Upper lobe of right lung (tissue), 1 donor: ENCODE data around the gene FIGNL2. TPM values are rescaled to one million over a fixed set of nuclear protein-coding genes. Genes with fewer than 3 reads are reported as not detected.
"Not testable (repeated sequence)": the region's sequence is repeated elsewhere in the genome, so short reads cannot be mapped to it uniquely, and the experiment has no call there.

ENCODE experiments used
- ATAC-seq: fragments of 200-7000 bp; cut with Tn5 transposase; one replicate; pipeline ENCODE4 v1.9.1; 2020; ENCODE audit warnings: mild to moderate bottlenecking, moderate library complexity
- DNase-seq: peaks from one replicate; pipeline ENCODE4 v3.0.0-alpha.2; 2020
- H3K27ac ChIP-seq: fragments of 200-600 bp; one replicate; pipeline ENCODE4 v1.8.0; 2022
- H3K27me3 ChIP-seq: fragments of 200-600 bp; one replicate; pipeline ENCODE4 v1.8.0; 2022; ENCODE audit warnings: mild to moderate bottlenecking
- H3K36me3 ChIP-seq: fragments of 200-600 bp; one replicate; pipeline ENCODE4 v1.8.0; 2022
- H3K4me1 ChIP-seq: fragments of 200-600 bp; one replicate; pipeline ENCODE4 v1.8.0; 2022
- H3K4me3 ChIP-seq: fragments of 200-600 bp; one replicate; pipeline ENCODE4 v1.8.0; 2022; ENCODE audit warnings: mild to moderate bottlenecking
- H3K9me3 ChIP-seq: fragments of 200-600 bp; one replicate; pipeline ENCODE4 v1.8.0; 2022
- CTCF ChIP-seq: fragments of 200-600 bp; IDR thresholded peaks from one replicate; pipeline ENCODE4 v1.8.0; 2022; ENCODE audit warnings: antibody characterized with exemption
- intact Hi-C: fragments of 100-400 bp; cut with DNase I; formaldehyde crosslinking; loops from one replicate; pipeline ENCODE4 v1.11.0; 2022
- total RNA-seq: library from RNA; stranded (reverse); fragmentation: NEBNext Ultra II Directional; extraction: Animal tissue kit (Norgen Biotek cat#: 25700); gene quantifications from one replicate; pipeline ENCODE4 v1.2.1, GENCODE V29; 2021
- donor health status: DM: no; HTN: yes; CAD: no; lungs with severe emphysema.

FIGNL2 gene
- total RNA-seq, 1 donor from 2014 or later, result 1.5 TPM

GRCh38 chr12:51887476-51888315 is 39.2 kb upstream of the FIGNL2 start, which contains the start of gene ANKRD33:
TSS of gene ANKRD33 (plus strand) at chr12:51888103. CDS start at chr12:51888187, 84 bp downstream.
- no peaks in the 10 kb centered on the region for H3K36me3 ChIP-seq
- H3K27ac ChIP-seq, result no peak within 1 kb of the TSS
- H3K4me1 ChIP-seq, result peaks cover 11% of the 10 kb centered on the region
- H3K27me3 ChIP-seq, result peaks cover 4% of the 10 kb centered on the region
- intact Hi-C loops, result no loop called here
- TF ChIP-seq CTCF, result no peak
- no peaks in the 10 kb centered on the region for H3K9me3 ChIP-seq
- H3K4me3 ChIP-seq, result no peak within 1 kb of the TSS
- ATAC-seq (peak; percentile 41), DNase-seq (peak; percentile 79)

GRCh38 chr12:51886021-51886710 is 37.6 kb upstream of the FIGNL2 start:
- TF ChIP-seq CTCF, result no peak
- ATAC-seq (peak; percentile 92), DNase-seq (peak; percentile 64)
- H3K9me3 ChIP-seq, result no peaks in the 10 kb centered on the region
- no peak overlapping the region for H3K27ac ChIP-seq
- no peaks in the 10 kb centered on the region for H3K36me3 ChIP-seq
- H3K4me1 ChIP-seq, result peaks cover 11% of the 10 kb centered on the region
- H3K4me3 ChIP-seq, result no peak overlapping the region
- peaks cover 4% of the 10 kb centered on the region for H3K27me3 ChIP-seq
- intact Hi-C loops, result no loop called here

- H3K9me3 ChIP-seq, H3K27me3 ChIP-seq, H3K4me3 ChIP-seq, ATAC-seq, H3K36me3 ChIP-seq, intact Hi-C loops: not testable (repeated sequence)
- peak overlapping the region; percentile 30 for H3K27ac ChIP-seq
- DNase-seq, result peak; percentile 16
- H3K4me1 ChIP-seq, result peaks cover 11% of the 10 kb centered on the region
Observed at GRCh38 chr12:51885294-51886020, 36.9 kb upstream of the FIGNL2 start.

DNA sequence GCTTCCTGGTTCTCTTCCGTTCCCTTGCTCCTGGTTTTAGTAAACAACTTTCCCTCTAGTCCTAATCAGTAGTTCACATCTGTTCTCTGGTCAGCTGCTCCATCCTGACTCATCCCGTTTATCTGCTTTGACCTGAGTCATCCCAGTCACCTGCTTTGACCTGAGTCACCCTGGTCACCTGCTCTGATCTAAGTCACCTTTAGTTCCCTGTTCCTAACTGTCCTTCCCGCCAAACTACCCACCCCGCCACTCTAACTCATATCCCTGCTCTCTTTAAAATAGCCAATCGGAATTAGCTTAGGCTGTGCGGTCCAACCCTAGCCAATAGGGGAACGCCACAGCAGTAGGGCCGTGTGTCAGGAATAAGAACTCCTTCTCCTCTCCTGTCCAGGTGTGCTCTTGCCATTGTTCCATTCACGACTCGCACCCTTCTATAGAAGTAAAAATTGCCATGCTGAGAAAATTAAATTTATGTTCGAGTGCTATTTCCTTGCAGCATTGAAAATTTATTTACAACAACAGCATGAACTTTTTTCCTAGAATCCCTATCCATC is 36.2 kb upstream of the FIGNL2 start:
- no peak for ATAC-seq
- H3K27ac ChIP-seq, result no peak overlapping the region
- TF ChIP-seq CTCF, result no peak

DNA sequence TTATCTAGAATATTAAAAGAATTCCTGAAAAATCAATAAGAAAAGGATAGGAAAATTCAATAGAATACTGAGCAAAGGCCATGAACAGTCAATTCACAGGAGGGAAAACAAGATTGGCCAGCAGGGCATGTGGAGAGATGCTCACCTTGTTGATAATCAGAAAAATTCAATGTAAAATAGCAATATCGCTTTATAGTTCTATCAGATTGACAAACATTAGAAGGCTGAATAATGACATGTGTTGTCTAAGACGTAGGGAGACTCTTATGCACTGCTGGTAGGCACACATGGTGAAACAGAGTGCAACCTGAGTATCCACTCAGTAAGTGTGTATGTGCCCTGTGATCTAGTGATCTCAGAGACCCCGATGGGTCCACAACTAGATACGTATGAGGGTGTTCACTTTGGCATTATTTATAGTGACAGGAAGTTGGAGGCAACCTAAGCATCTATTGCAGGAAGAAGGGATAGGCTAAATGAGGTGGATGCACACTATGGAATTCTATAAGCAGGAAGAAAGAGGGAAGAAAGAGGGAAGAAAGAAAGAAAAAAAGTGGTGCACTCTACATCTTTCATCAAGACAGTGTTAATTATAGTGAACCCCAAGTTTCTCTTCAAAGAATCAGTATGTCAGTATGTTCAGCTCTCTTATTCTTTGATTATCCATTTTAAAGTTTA is 35.6 kb upstream of the FIGNL2 start:
- Histone ChIP-seq H3K36me3 (no peaks in the 10 kb centered on the region), H3K9me3 (no peaks in the 10 kb centered on the region), H3K4me1 (peaks cover 11% of the 10 kb centered on the region), H3K27me3 (peaks cover 4% of the 10 kb centered on the region), H3K4me3 (no peak overlapping the region), H3K27ac (no peak overlapping the region)
- ATAC-seq (no peak), DNase-seq (no peak)
- intact Hi-C loops, result no loop called here
- no peak for TF ChIP-seq CTCF

More for the DNA sequence above, 36.2 kb upstream of the FIGNL2 start:
- peaks cover 4% of the 10 kb centered on the region for H3K27me3 ChIP-seq
- no peaks in the 10 kb centered on the region for H3K9me3 ChIP-seq
- H3K4me3 ChIP-seq, result no peak overlapping the region
- intact Hi-C loops, result no loop called here
- peak; percentile 6 for DNase-seq
- no peaks in the 10 kb centered on the region for H3K36me3 ChIP-seq
- H3K4me1 ChIP-seq, result peaks cover 11% of the 10 kb centered on the region
